ENCODE measurements around the gene SLC6A4. TPM values are rescaled to one million over a fixed set of nuclear protein-coding genes. Genes with fewer than 3 reads are reported as not detected.

The SLC6A4 gene
- under 1 TPM; 0.11 to 0.50 (median 0.27) TPM for total RNA-seq

DNA sequence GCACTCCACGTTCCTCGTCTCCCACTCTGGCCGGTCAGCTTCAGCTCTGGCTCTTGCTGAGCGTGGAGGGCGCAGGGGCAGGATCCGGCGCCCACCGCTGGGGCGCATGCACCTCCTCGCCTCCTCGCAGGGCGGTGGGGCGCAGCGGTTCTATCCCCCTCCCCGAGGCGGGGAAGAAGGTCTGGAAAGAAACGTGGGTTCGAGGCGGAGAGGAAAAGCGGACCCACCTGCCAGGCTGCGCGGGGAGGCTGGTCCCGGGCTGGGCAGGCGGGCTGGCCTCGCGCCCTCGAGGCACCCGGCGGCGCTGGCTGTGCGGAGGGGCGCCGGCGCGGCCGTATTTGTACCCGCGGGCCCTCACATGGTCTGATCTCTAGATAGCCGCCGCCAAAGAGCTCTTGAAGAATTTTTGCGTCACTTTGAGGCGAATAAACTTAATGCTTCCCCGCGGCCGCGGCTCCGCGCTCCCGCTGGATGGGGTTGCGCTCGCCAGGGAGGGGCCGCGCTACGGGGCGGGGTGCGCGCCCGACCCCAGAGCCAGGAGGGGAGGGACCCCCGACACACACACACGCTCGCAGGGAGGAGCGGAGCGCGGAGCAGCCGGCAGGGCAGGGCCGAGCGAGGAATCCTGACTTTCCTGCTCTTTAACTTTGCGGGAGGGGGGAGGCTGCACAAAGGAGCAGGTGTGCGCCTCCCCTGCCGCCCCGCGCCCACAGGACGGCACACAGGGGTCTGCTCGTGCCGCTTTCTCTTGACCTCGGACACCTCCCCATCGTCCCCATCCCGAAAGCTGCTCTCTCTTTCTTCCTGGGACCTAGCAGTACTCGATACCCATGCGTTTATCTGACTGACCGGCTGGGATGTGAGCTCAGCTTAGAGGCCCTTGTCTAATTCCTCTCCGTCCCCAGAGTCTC, at the start of gene SLC6A4:
Gene SLC6A4, minus strand, starts transcription at position 312 of the 911 bp plus-strand sequence. CDS start 13,739 bp downstream, outside the sequence.
- H3K27ac ChIP-seq (replicated peaks in 1 of 4), result no peak within 1 kb of the TSS
- no peaks in the 10 kb centered on the region for H3K36me3 ChIP-seq
- 4% methylated on average over 40 of the region's 82 CpGs for WGBS
- intact Hi-C loops (cut with DNase I), result loop anchor here (5.0 kb wide), 1 partner anchor 133 kb away; no protein-coding TSS in a partner anchor
- H3K4me3 ChIP-seq, result peak within 1 kb of the TSS; percentile 45 to 56 (median 50)
- H3K4me1 ChIP-seq, result peaks cover 18 to 42% (median 38%) of the 10 kb centered on the region in 4 donors
- H3K27me3 ChIP-seq, result peaks cover 0 to 63% (median 30%) of the 10 kb centered on the region in 4 donors
- no peak for DNase-seq (ENCODE audit: extremely low spot score)
- no peaks in the 10 kb centered on the region for H3K9me3 ChIP-seq
- TF ChIP-seq POLR2AphosphoS5 (IDR thresholded peaks at IDR 0.05), result no peak
- TF ChIP-seq POLR2A (IDR thresholded peaks at IDR 0.05; ENCODE audit: low read depth), result no peak
- no peak for TF ChIP-seq CTCF (IDR thresholded peaks at IDR 0.05)
- no peak for TF ChIP-seq EP300 (IDR thresholded peaks at IDR 0.05)

- H3K4me1 ChIP-seq, result peaks cover 0 to 4% (median 0%) of the 10 kb centered on the region in 4 donors
- intact Hi-C loops (cut with DNase I), result no loop called here
- DNase-seq (ENCODE audit: extremely low spot score), result no peak
- peaks cover 6 to 96% (median 62%) of the 10 kb centered on the region in 4 donors for H3K36me3 ChIP-seq
- H3K4me3 ChIP-seq, result no peak overlapping the region
- no peak overlapping the region for H3K27ac ChIP-seq (replicated peaks in 1 of 4)
- TF ChIP-seq EP300 (IDR thresholded peaks at IDR 0.05) (no peak), POLR2AphosphoS5 (IDR thresholded peaks at IDR 0.05) (no peak), POLR2A (IDR thresholded peaks at IDR 0.05; ENCODE audit: low read depth) (no peak), CTCF (IDR thresholded peaks at IDR 0.05) (no peak)
- no peaks in the 10 kb centered on the region for H3K9me3 ChIP-seq
- H3K27me3 ChIP-seq, result no peaks in the 10 kb centered on the region
Measured at GRCh38 chr17:30279156-30279555, 43.7 kb upstream of the SLC6A4 start.

DNA sequence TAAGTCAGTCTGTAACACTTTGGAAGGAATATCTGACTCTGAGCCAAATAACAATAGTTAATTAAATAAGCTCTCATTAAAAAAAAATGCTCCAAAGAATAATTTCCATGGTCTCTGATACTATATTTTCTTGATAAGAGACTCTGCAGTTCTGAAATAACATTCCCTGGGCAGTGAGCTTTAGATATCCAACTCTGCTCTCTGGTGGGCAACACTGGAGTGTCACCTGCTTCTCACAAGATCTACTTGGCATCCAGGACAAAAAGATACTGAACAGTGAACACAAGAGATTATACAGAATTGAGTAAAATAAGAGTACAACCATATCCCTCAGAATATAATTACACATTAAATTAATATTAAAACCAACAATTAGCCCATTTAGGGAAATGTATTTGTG, 42.5 kb upstream of the SLC6A4 start:
- TF ChIP-seq POLR2AphosphoS5 (IDR thresholded peaks at IDR 0.05) (no peak), CTCF (IDR thresholded peaks at IDR 0.05) (peak in 1 of 3 experiments; percentile 24)
- no peaks in the 10 kb centered on the region for H3K27me3 ChIP-seq
- no peaks in the 10 kb centered on the region for H3K9me3 ChIP-seq
- peaks cover 17 to 96% (median 64%) of the 10 kb centered on the region in 4 donors for H3K36me3 ChIP-seq
- no peak for DNase-seq (ENCODE audit: extremely low spot score)
- intact Hi-C loops (cut with DNase I), result no loop called here
- H3K4me3 ChIP-seq, result no peak overlapping the region
- no peak overlapping the region for H3K27ac ChIP-seq (replicated peaks in 1 of 4)
- peaks cover 0 to 4% (median 0%) of the 10 kb centered on the region in 4 donors for H3K4me1 ChIP-seq

DNA sequence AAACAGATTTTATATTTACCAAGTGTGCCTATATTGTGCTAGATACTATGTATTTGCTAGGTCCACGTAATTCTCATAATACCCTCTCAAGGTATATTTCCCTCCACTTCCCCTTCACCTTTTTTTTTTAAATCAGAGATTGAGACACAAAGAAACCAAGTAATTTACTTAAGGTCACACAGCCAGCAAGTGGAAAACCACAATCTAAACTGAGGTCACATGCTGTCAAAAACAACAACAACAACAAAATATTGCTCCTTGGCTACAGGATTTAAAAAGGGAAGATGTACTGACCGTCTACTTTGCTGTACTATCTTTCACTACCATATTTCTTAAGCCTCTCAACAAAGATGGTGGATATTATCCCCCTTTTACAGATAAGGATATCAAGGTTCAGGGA, 40.4 kb upstream of the SLC6A4 start:
- TF ChIP-seq POLR2AphosphoS5 (IDR thresholded peaks at IDR 0.05) (no peak), EP300 (IDR thresholded peaks at IDR 0.05) (no peak), POLR2A (IDR thresholded peaks at IDR 0.05; ENCODE audit: low read depth) (no peak), CTCF (IDR thresholded peaks at IDR 0.05) (no peak)
- intact Hi-C loops (cut with DNase I), result no loop called here
- no peak for DNase-seq (ENCODE audit: extremely low spot score)
- Histone ChIP-seq H3K4me1 (peaks cover 0 to 4% (median 0%) of the 10 kb centered on the region in 4 donors), H3K27ac (replicated peaks in 1 of 4) (no peak overlapping the region), H3K4me3 (no peak overlapping the region), H3K27me3 (no peaks in the 10 kb centered on the region), H3K36me3 (peaks cover 21 to 96% (median 68%) of the 10 kb centered on the region in 4 donors), H3K9me3 (no peaks in the 10 kb centered on the region)
- 89% methylated on average over 2 of the region's 2 CpGs for WGBS
